Ishikawa (cell line): ENCODE data around the gene GZMA.

Experiments
- CEBPB ChIP-seq: IDR thresholded peaks from 2 replicates; pipeline ENCODE4 v1.6.1; 2012
- CREB1 ChIP-seq: IDR thresholded peaks from 2 replicates; pipeline ENCODE4 v1.6.1; 2012; ENCODE audit warnings: low read depth
- EGR1 ChIP-seq: IDR thresholded peaks from 2 replicates; pipeline ENCODE4 v1.6.1; 2012
- EP300 ChIP-seq: IDR thresholded peaks from 2 replicates; pipeline ENCODE4 v1.6.1; 2012; ENCODE audit warnings: borderline replicate concordance
- FOXM1 ChIP-seq: IDR thresholded peaks from 2 replicates; pipeline ENCODE4 v1.6.1; 2012; ENCODE audit warnings: low read depth, borderline replicate concordance
- NFIC ChIP-seq: IDR thresholded peaks from 2 replicates; pipeline ENCODE4 v1.6.1; 2012
- RAD21 ChIP-seq: IDR thresholded peaks from 2 replicates; pipeline ENCODE4 v1.6.1; 2012; ENCODE audit warnings: low read depth
- TAF1 ChIP-seq: IDR thresholded peaks from 2 replicates; pipeline ENCODE4 v1.6.1; 2012; ENCODE audit warnings: low read depth, mild to moderate bottlenecking
- TCF12 ChIP-seq: IDR thresholded peaks from 2 replicates; pipeline ENCODE4 v1.6.1; 2012; ENCODE audit warnings: low read depth
- TEAD4 ChIP-seq: IDR thresholded peaks from 2 replicates; pipeline ENCODE4 v1.6.1; 2012
- YY1 ChIP-seq: IDR thresholded peaks from 2 replicates; pipeline ENCODE4 v1.6.1; 2012; ENCODE audit warnings: low read depth
- ZBTB7A ChIP-seq: IDR thresholded peaks from 2 replicates; pipeline ENCODE4 v1.6.1; 2012; ENCODE audit warnings: low read depth
- TF ChIP-seq, protein P1 (sequence below): IDR thresholded peaks from 2 replicates; pipeline ENCODE4 v1.6.1; 2012
- TF ChIP-seq, protein P2 (sequence below): IDR thresholded peaks from 2 replicates; pipeline ENCODE4 v1.6.1; 2012
- TF ChIP-seq, protein P3 (sequence below): IDR thresholded peaks from 2 replicates; pipeline ENCODE4 v1.6.1; 2012; ENCODE audit warnings: low read depth, mild to moderate bottlenecking

GZMA gene

DNA sequence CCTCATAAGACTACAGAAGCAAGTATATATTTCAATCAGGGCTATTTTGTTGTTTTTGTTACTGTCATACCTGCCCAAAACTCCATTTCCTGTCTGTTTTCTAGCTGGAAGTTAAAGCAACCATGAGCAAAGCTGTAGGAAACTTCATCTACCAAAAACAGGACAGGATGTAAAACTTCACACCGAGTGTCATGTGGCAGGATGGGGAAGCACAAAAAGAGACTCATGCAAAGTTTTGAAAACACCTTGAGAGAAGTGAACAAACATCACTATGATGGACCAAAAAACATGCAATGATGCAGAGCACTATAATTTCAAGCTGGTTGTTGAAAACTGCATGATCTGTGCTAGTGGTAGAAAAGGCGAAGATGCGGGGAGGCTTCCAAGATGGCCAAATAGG is 6.3 kb upstream of the GZMA start:
- TF ChIP-seq EGR1 (no peak), NFIC (no peak), ZBTB7A (no peak), CEBPB (no peak), TCF12 (no peak), RAD21 (no peak), YY1 (no peak), TEAD4 (no peak), TAF1 (no peak), CREB1 (no peak), FOXM1 (no peak), EP300 (no peak)
- TF ChIP-seq, protein P1, sequence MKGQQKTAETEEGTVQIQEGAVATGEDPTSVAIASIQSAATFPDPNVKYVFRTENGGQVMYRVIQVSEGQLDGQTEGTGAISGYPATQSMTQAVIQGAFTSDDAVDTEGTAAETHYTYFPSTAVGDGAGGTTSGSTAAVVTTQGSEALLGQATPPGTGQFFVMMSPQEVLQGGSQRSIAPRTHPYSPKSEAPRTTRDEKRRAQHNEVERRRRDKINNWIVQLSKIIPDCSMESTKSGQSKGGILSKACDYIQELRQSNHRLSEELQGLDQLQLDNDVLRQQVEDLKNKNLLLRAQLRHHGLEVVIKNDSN = no peak
- TF ChIP-seq, protein P2, sequence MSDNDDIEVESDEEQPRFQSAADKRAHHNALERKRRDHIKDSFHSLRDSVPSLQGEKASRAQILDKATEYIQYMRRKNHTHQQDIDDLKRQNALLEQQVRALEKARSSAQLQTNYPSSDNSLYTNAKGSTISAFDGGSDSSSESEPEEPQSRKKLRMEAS = no peak
- TF ChIP-seq, protein P3, sequence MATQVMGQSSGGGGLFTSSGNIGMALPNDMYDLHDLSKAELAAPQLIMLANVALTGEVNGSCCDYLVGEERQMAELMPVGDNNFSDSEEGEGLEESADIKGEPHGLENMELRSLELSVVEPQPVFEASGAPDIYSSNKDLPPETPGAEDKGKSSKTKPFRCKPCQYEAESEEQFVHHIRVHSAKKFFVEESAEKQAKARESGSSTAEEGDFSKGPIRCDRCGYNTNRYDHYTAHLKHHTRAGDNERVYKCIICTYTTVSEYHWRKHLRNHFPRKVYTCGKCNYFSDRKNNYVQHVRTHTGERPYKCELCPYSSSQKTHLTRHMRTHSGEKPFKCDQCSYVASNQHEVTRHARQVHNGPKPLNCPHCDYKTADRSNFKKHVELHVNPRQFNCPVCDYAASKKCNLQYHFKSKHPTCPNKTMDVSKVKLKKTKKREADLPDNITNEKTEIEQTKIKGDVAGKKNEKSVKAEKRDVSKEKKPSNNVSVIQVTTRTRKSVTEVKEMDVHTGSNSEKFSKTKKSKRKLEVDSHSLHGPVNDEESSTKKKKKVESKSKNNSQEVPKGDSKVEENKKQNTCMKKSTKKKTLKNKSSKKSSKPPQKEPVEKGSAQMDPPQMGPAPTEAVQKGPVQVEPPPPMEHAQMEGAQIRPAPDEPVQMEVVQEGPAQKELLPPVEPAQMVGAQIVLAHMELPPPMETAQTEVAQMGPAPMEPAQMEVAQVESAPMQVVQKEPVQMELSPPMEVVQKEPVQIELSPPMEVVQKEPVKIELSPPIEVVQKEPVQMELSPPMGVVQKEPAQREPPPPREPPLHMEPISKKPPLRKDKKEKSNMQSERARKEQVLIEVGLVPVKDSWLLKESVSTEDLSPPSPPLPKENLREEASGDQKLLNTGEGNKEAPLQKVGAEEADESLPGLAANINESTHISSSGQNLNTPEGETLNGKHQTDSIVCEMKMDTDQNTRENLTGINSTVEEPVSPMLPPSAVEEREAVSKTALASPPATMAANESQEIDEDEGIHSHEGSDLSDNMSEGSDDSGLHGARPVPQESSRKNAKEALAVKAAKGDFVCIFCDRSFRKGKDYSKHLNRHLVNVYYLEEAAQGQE = no peak

- TF ChIP-seq CREB1 = no peak
Observed at GRCh38 chr5:55096861-55097260, 5.6 kb upstream of the GZMA start.

GRCh38 chr5:55101556-55102276 is 730 bp upstream of the GZMA start:
- TF ChIP-seq, protein P2 = no peak
- TF ChIP-seq RAD21 = no peak
- no peak for TF ChIP-seq FOXM1
- TF ChIP-seq TAF1 = no peak
- TF ChIP-seq EP300 = no peak
- TF ChIP-seq, protein P1 = no peak
- TF ChIP-seq, protein P3 = no peak
- no peak for TF ChIP-seq TEAD4
- TF ChIP-seq TCF12 = no peak
- no peak for TF ChIP-seq NFIC
- no peak for TF ChIP-seq CREB1
- no peak for TF ChIP-seq EGR1
- no peak for TF ChIP-seq YY1
- TF ChIP-seq ZBTB7A = no peak
- TF ChIP-seq CEBPB = no peak

DNA sequence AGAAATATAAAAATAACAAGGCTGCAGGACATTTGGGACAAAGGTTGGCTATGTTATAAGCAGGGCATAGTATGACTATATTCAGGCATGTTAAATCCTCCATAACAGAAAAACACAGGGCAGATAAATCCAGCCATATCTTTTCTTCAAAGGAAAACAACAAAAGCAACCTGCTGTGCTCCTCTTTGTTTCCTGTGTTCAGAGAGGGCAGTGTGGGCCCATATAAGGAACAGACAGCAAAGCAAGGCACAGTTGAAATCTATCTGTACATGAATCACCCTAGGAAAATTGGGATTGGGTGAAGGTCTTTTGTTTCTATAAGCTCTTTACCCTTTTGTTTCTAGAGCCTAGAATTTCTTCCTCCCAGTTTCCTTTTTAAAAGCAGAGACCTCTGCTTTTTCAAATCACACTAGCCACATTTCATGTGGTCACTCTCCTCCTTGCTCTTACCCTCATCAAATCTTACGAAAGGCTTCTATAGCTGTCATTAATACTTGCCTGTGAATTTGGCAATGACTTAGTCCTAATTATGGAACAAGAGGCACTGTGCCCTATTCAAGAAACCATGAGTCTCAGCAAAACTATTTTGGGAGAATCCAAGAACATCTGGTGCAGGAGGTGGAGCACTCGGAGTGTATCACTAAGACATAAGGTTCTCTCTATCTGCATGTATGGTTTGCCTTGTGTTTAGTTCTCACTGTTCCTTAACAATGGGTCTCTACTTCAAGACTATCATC is 1.8 kb downstream of the GZMA start:
- TF ChIP-seq, protein P3 = no peak
- no peak for TF ChIP-seq TAF1
- TF ChIP-seq NFIC = no peak
- TF ChIP-seq RAD21 = no peak
- TF ChIP-seq CEBPB = no peak
- no peak for TF ChIP-seq EGR1
- TF ChIP-seq EP300 = no peak
- no peak for TF ChIP-seq TCF12
- no peak for TF ChIP-seq CREB1
- TF ChIP-seq ZBTB7A = no peak
- no peak for TF ChIP-seq YY1
- TF ChIP-seq, protein P1 = no peak
- TF ChIP-seq, protein P2 = no peak
- no peak for TF ChIP-seq TEAD4
- TF ChIP-seq FOXM1 = no peak
